ENCODE data around the gene CARMIL3.

The CARMIL3 gene

DNA sequence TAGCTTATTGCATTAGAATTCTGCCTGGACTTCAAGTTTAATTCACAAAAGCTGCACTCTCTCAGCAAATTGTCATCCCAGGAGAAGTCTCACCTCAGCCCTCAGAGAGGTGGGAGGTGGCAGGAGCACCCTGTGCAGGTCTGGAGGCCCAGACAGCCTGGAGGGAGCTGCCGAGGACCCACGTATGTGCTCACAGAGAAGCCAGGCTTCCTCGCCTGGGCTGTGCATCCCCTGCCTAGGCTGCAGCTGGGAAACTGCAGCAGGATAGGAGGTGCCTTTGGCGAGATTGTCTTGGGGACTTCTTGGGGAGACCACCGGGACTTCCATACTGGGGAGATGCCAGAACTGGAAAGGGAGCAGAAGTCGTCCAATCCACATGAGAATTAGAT lies 28.3 kb downstream of the CARMIL3 start:
- DNase-seq: no peak

DNA sequence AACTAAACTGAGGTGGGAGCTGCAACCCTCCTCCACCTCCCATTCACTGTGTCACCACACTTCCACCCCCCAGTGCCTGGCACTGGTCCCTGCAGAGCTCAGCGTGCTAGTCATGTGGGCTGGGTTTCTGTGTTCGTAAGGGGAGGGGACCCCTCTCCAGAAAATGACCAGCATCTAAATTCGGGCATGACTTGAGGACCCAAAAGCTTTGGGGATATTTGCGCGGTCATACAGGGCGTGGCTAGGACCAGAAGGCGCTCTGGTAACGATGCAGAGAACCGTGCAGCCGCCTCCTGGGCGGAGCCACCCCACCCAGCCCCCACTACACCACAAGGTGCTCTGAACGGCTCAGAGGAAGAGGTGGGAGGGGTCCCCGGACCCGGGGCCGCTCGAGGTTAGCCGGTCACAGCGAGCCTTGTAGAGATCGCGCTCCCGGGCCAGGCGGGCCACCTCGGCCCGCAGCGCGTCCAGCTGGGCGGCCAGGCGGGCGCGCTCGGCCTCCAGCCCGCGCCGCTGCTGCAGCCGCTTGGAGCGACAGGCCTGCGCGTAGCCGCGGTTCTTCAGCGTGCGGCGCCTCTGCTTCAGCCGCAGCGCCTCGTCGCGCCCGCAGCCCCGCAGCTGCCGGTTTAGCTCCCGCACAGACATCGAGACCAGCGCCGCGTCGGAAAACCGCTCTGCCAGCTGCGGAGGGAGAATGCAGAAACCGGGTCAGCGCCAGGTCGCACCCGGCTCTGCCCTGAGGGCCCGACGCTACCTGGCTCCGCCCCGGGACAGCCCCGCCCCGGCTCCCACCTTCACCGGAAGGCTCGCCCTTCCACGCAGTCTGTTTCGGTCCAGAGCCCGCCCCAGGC lies 29.3 kb downstream of the CARMIL3 start:
- DNase-seq: peak; percentile 61

GRCh38 chr14:24081739-24082211 lies 30.0 kb downstream of the CARMIL3 start:
- DNase-seq: no peak

- DNase-seq: no peak
Measured at GRCh38 chr14:24082411-24083080, 30.7 kb downstream of the CARMIL3 start.

- no peak for DNase-seq
Measured at GRCh38 chr14:24083462-24083861, 31.7 kb downstream of the CARMIL3 start.

DNA sequence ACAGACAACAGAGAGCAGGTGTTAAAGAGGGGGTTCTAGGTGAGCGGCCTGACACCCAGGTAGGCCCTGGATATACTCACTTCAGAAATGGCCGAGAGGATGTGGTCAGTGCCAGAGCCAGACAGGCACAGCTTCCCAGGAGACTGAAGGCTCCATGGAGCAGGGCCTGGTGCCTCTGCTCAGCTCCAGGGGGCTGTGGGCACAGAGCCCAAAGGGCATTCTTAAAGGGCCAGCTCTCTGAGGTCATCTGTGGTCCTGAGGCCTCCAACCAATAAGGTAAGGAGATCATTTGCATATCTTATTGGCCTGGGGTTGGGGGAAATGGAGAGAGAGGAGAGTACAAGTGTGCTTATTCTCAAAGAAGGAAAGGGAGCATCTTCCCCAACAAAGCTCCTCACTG lies 32.6 kb downstream of the CARMIL3 start:
- DNase-seq: no peak

DNA sequence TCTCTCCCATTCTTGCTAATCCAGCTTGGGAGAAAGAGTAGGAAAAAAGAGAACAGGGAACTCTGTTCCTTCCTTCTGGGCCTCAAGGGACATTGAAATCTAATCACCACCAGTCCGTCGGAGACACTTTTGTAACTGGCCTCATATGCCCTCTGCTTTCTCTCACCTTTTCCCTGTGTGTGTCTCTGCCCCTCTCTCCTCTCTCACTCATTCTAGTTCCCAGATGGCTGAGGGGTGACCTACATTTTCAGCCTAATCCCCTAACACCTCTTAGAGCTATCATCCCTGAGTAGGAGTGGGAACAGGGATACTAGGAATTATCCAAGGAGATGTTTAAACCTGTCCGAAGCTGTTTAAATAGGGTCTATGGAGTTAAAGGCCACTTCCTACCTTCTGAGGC lies 33.4 kb downstream of the CARMIL3 start:
- DNase-seq: no peak

GRCh38 chr14:24086193-24086955 lies 34.6 kb downstream of the CARMIL3 start:
- no peak for DNase-seq

GRCh38 chr14:24087004-24087403 lies 35.2 kb downstream of the CARMIL3 start:
- DNase-seq: no peak

DNA sequence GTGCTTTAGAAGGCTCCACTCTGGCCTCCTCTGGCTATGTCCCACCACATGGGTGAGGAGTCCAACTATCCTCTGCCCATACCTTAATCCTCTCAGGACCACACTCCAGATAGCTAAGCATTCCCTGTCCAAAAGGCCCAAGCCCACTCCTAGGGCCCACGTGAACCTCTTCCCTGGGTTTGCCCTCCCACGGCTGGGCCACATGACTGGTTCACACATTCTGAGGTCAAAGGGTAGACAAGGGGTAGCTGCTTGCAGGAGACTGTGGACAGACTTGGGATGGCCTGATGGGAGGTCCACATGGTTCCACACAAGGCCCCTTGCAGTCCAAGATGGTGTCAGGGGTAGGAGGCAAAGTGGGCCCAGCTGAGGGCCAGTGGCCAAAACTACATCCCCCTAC lies 36.3 kb downstream of the CARMIL3 start:
- DNase-seq: no peak

GRCh38 chr14:24089890-24090289 lies 38.1 kb downstream of the CARMIL3 start:
- DNase-seq: no peak

GRCh38 chr14:24092110-24092504 lies 40.3 kb downstream of the CARMIL3 start:
- DNase-seq: no peak

DNA sequence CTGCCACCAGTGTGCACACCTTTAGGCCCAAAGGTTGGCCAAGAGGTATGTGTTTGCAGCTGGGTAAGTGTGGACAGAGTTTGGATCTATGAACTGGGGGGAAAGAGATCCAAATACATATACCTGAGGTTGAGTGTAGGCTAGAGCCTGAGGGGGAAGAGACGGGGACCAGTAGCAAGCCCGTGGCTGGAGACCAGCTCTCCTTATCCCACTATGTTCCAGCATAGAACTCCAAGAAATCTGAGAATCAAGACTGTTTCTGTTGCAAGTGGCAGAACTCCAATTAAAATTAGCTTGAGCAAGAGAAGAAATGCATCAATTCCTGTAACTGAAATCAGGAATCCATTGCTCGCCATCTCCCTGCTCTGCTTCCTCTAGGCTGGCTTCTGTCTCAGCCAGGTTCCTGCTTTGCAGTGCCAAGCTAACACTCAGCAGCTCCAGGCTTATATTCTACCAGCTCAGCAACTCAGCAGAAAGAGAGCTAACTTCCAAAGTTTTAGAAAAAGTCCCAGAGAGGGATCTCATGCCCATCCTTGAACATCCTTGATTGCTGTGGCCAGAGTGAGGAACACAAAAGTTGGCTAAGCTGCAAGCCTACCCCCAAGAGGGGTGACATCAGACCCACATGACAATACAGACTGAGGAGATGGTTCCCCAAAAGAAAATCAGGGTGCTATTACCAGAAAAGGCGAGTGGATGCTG lies 40.8 kb downstream of the CARMIL3 start:
- no peak for DNase-seq

- DNase-seq: no peak
Measured at GRCh38 chr14:24093207-24093900, 41.5 kb downstream of the CARMIL3 start.

GRCh38 chr14:24093901-24094840 lies 42.4 kb downstream of the CARMIL3 start, which contains the start of gene PCK2:
PCK2 (plus strand) TSS chr14:24094311; CDS start chr14:24094406, 95 bp downstream.
- DNase-seq: peak; percentile 90

GRCh38 chr14:24094841-24095270 lies 43.0 kb downstream of the CARMIL3 start:
- DNase-seq: no peak

- no peak for DNase-seq
Measured at GRCh38 chr14:24095271-24096068, 43.7 kb downstream of the CARMIL3 start.

DNA sequence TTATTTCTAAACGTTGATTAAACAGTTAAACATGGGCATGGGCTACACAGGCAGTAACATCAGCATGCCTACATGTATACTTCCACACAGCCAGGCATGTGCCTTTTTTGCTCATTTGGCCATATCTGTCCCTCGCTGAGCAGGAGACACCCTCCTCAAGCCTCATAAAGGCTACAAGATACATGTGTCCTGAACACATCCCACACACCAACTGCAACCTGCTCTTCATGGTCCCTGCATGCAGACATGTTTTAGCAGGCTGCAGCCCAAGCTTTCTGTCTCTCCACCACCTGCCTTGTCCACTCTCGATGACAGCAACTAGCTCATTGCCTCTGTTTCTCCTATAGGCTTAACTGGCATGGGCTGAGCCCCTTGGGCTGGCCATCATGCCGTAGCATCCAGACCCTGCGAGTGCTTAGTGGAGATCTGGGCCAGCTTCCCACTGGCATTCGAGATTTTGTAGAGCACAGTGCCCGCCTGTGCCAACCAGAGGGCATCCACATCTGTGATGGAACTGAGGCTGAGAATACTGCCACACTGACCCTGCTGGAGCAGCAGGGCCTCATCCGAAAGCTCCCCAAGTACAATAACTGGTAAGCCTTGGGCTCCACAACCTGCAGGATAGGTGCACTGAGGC lies 44.9 kb downstream of the CARMIL3 start:
- DNase-seq: no peak

- no peak for DNase-seq
Measured at GRCh38 chr14:24098229-24098926, 46.6 kb downstream of the CARMIL3 start.
